Stimulated activated CD4-positive, alpha-beta T cell treated with anti-CD3 and anti-CD28 coated beads, Interleukin-1b, Interleukin-23, amount 100 ng/mL, for 24 hours (primary cell): ENCODE measurements around the gene PRAMEF5.
"Not testable (repeated sequence)": the region's sequence is repeated elsewhere in the genome, so short reads cannot be mapped to it uniquely, and the experiment has no call there.

Experiments used
- DNase-seq, 4 experiments: peaks; one replicate each; pipeline ENCODE4 v3.0.0-alpha.2; 2020; ENCODE audit warnings: low read depth in 4 of 4, low spot score in 1 of 4

PRAMEF5 gene

GRCh38 chr1:13265124-13265523 lies 11.1 kb downstream of the PRAMEF5 start:
- DNase-seq, result not testable (repeated sequence)

DNA sequence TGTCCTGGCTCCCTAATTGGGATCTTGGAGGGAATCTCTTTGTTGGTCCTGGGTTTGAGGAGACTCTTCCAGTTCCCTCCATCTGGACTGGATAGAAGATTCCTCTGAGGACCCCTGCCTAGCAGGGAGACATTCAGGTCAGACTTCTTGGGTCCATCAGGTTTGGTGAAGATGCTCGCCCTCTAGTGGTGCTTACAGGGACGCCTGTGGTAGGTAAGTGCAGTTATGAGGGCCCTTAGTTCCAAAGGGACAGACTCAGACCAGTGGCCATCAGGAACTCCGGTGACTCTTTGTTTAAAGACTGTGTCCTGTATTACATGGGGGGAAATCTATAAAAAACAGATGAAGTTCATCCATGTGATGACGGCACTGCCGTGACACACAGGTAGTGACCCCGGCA lies 23.0 kb downstream of the PRAMEF5 start:
- not testable (repeated sequence) for DNase-seq

DNA sequence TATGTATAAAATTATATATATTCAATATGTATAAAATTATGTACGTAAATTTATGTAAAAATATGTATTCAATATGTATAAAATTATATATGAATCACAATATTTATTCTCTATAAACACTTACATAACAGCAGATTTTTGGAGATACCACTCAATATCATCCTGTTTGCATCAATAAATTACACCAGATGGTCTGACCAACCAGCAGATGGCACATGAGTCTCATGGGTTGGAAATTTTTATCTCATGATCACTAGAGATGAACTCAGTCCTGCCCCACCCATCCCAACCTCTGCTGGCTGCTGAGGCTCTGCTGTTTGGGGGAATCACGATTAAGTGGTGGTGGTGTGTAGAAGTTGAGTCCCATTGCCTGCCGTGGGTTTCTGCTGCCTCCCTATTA lies 25.6 kb downstream of the PRAMEF5 start:
- not testable (repeated sequence) for DNase-seq

DNA sequence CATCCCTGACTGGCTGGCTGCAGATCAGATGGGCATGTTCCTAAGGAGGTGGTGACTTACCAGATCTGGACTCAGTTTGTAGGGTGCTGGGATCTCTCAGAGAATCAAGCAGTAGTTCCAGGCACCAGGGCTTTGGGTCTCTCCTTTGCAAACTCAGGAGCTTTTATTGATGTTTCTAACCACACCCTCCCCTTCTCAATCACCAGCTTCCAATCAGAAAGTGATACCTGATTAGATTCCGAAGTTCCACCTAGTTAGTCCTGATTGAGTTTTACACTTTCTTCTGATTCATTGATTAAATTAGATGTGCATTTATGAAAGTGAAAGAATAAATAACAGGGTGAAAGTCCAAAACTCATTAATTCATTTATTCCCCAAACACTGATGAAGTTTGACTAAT lies 31.0 kb downstream of the PRAMEF5 start, which contains the start of gene PRAMEF8:
TSS of gene PRAMEF8 (minus strand) at position 101 of the 400 bp plus-strand sequence. CDS start 1,046 bp downstream, outside the sequence.
- not testable (repeated sequence) for DNase-seq

GRCh38 chr1:13289030-13289429 lies 35.0 kb downstream of the PRAMEF5 start:
- DNase-seq, result not testable (repeated sequence)

- DNase-seq, result not testable (repeated sequence)
Measured at GRCh38 chr1:13297216-13297931, 43.4 kb downstream of the PRAMEF5 start.

DNA sequence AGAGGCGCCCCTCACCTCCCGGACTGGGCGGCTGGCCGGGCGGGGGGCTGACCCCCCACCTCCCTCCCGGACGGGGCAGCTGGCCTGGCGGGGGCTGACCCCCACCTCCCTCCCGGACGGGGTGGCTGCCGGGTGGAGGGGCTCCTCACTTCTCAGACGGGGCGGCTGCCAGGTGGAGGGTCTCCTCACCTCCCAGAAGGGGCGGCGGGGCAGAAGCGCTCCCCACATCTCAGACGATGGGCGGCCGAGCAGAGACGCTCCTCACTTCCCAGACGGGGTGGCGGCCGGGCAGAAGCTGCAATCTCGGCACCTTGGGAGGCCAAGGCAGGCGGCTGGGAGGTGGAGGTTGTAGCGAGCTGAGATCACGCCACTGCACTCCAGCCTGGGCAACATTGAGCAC lies 44.7 kb downstream of the PRAMEF5 start:
- DNase-seq, result not testable (repeated sequence)

GRCh38 chr1:13302197-13302596 lies 48.2 kb downstream of the PRAMEF5 start:
- DNase-seq, result not testable (repeated sequence)

- not testable (repeated sequence) for DNase-seq
Measured at GRCh38 chr1:13303239-13303638, 49.2 kb downstream of the PRAMEF5 start, which contains the start of gene PRAMEF33. Gene PRAMEF33 (plus strand): TSS chr1:13303539. CDS start chr1:13305955, 2,416 bp downstream.
